ENCODE results near the gene PPP1R13B. TPM values are rescaled to one million over a fixed set of nuclear protein-coding genes. Genes with fewer than 3 reads are reported as not detected.

PPP1R13B gene
- total RNA-seq, 1 donor from 2014 or later, result 53.0 TPM

GRCh38 chr14:103723748-103724081, 123.7 kb downstream of the PPP1R13B start:
- Mint-ChIP-seq H3K9me3 (no peaks in the 10 kb centered on the region), H3K4me3 (no peak overlapping the region), H3K27me3 (ENCODE audit: low read depth) (no peaks in the 10 kb centered on the region), H3K36me3 (peaks cover 6% of the 10 kb centered on the region), H3K27ac (no peak overlapping the region), H3K4me1 (peaks cover 5% of the 10 kb centered on the region)
- DNase-seq (ENCODE audit: low spot score in 2 of 2, unreplicated experiment in 2 of 2), result no peak
- TF ChIP-seq CTCF (IDR thresholded peaks at IDR 0.05; ENCODE audit: unreplicated experiment), result no peak

GRCh38 chr14:103721334-103722120, 125.8 kb downstream of the PPP1R13B start:
- H3K27me3 Mint-ChIP-seq (ENCODE audit: low read depth), result no peaks in the 10 kb centered on the region
- no peak overlapping the region for H3K4me3 Mint-ChIP-seq
- no peak for TF ChIP-seq CTCF (IDR thresholded peaks at IDR 0.05; ENCODE audit: unreplicated experiment)
- H3K36me3 Mint-ChIP-seq, result no peaks in the 10 kb centered on the region
- no peaks in the 10 kb centered on the region for H3K9me3 Mint-ChIP-seq
- no peak for DNase-seq (ENCODE audit: low spot score in 2 of 2, unreplicated experiment in 2 of 2)
- H3K4me1 Mint-ChIP-seq, result peaks cover 27% of the 10 kb centered on the region
- H3K27ac Mint-ChIP-seq, result no peak overlapping the region

- Mint-ChIP-seq H3K27me3 (ENCODE audit: low read depth) (peaks cover 2% of the 10 kb centered on the region), H3K9me3 (no peaks in the 10 kb centered on the region), H3K27ac (no peak overlapping the region), H3K4me1 (peaks cover 29% of the 10 kb centered on the region), H3K36me3 (no peaks in the 10 kb centered on the region), H3K4me3 (no peak overlapping the region)
- TF ChIP-seq CTCF (IDR thresholded peaks at IDR 0.05; ENCODE audit: unreplicated experiment), result no peak
- DNase-seq (ENCODE audit: low spot score in 2 of 2, unreplicated experiment in 2 of 2), result no peak
These were observed 127.6 kb downstream of the PPP1R13B start for GRCh38 chr14:103719751-103720150.

- no peak overlapping the region for H3K27ac Mint-ChIP-seq
These were observed 128.8 kb downstream of the PPP1R13B start for GRCh38 chr14:103718572-103718971.

GRCh38 chr14:103716899-103717411, 130.4 kb downstream of the PPP1R13B start:
- no peak for TF ChIP-seq CTCF (IDR thresholded peaks at IDR 0.05; ENCODE audit: unreplicated experiment)
- Mint-ChIP-seq H3K27ac (no peak overlapping the region), H3K9me3 (no peaks in the 10 kb centered on the region), H3K36me3 (no peaks in the 10 kb centered on the region), H3K4me1 (peaks cover 35% of the 10 kb centered on the region), H3K4me3 (peak overlapping the region; percentile 78), H3K27me3 (ENCODE audit: low read depth) (peaks cover 2% of the 10 kb centered on the region)
- no peak for DNase-seq (ENCODE audit: low spot score in 2 of 2, unreplicated experiment in 2 of 2)

More at GRCh38 chr14:103718572-103718971, 128.8 kb downstream of the PPP1R13B start:
- Mint-ChIP-seq H3K9me3 (no peaks in the 10 kb centered on the region), H3K27me3 (ENCODE audit: low read depth) (peaks cover 2% of the 10 kb centered on the region), H3K4me1 (peaks cover 35% of the 10 kb centered on the region), H3K36me3 (no peaks in the 10 kb centered on the region), H3K4me3 (peak overlapping the region; percentile 18)
- no peak for TF ChIP-seq CTCF (IDR thresholded peaks at IDR 0.05; ENCODE audit: unreplicated experiment)
- peak in 1 of 2 experiments; percentile 45 for DNase-seq (ENCODE audit: low spot score in 2 of 2, unreplicated experiment in 2 of 2)

Data from mesothelial cell of epicardium (in vitro differentiated cells).